Ascending aorta (tissue), 2 donors: Measurements from ENCODE around the gene INO80C. TPM values are rescaled to one million over a fixed set of nuclear protein-coding genes. Genes with fewer than 3 reads are reported as not detected.

Experiments used
- DNase-seq, 2 donors: peaks; one replicate each; pipeline ENCODE4 v3.0.0-alpha.2; 2019; ENCODE audit warnings: low spot score in 2 of 2
- H3K27ac ChIP-seq, 2 donors: fragments of 200-600 bp; sonication (generic); one replicate each; pipeline ENCODE4 v1.5.1; 2016 to 2017; ENCODE audit warnings: mild to moderate bottlenecking in 1 of 2
- H3K27me3 ChIP-seq: fragments of 200-600 bp; sonication (generic); one replicate; pipeline ENCODE4 v1.5.1; 2017
- H3K36me3 ChIP-seq, 2 donors: fragments of 200-600 bp; sonication (generic); one replicate each; pipeline ENCODE4 v1.5.1; 2016
- H3K4me1 ChIP-seq, 2 donors: fragments of 200-600 bp; sonication (generic); one replicate each; pipeline ENCODE4 v1.5.1; 2016 to 2017; ENCODE audit warnings: mild to moderate bottlenecking in 1 of 2
- H3K4me3 ChIP-seq, 2 donors: fragments of 200-600 bp; sonication (generic); one replicate each; pipeline ENCODE4 v1.5.1; 2016 to 2017; ENCODE audit warnings: mild to moderate bottlenecking in 1 of 2
- H3K9me3 ChIP-seq, 2 donors: fragments of 200-600 bp; sonication (generic); one replicate each; pipeline ENCODE4 v1.5.1; 2016
- CTCF ChIP-seq, 3 experiments: fragments of 200-600 bp in 2 of 3; fragments of 450-650 bp in 1 of 3; sonication (generic) in 2 of 3; IDR thresholded peaks; one replicate each; pipeline ENCODE4 v1.5.1; 2016 to 2019; ENCODE audit warnings: antibody characterized with exemption in 3 of 3, mild to moderate bottlenecking in 1 of 3, moderate library complexity in 1 of 3
- intact Hi-C: fragments of 100-400 bp; cut with DNase I; formaldehyde crosslinking; loops from one replicate; pipeline ENCODE4 v1.15.1; 2023
- total RNA-seq: library from RNA; depleted of rRNA; stranded (reverse); fragments of >200 nt; gene quantifications from one replicate; pipeline ENCODE4 v1.1.0, GENCODE V29; 2016

The INO80C gene
- total RNA-seq, 1 donor from 2014 or later, result 11.2 TPM

GRCh38 chr18:35507623-35508022, 9.9 kb upstream of the INO80C start:
- intact Hi-C loops, result no loop called here
- DNase-seq, result no peak

GRCh38 chr18:35507192-35507591, 9.4 kb upstream of the INO80C start:
- H3K4me3 ChIP-seq, result no peak overlapping the region
- TF ChIP-seq CTCF (IDR thresholded peaks at IDR 0.05), result no peak
- H3K36me3 ChIP-seq, result no peaks in the 10 kb centered on the region
- no peaks in the 10 kb centered on the region for H3K4me1 ChIP-seq
- no peaks in the 10 kb centered on the region for H3K9me3 ChIP-seq
- no peak for DNase-seq
- intact Hi-C loops, result no loop called here
- no peaks in the 10 kb centered on the region for H3K27me3 ChIP-seq
- no peak overlapping the region for H3K27ac ChIP-seq

More at GRCh38 chr18:35507623-35508022, 9.9 kb upstream of the INO80C start:
- Histone ChIP-seq H3K36me3 (no peaks in the 10 kb centered on the region), H3K27me3 (no peaks in the 10 kb centered on the region), H3K4me1 (no peaks in the 10 kb centered on the region), H3K27ac (no peak overlapping the region), H3K9me3 (no peaks in the 10 kb centered on the region), H3K4me3 (no peak overlapping the region)
- no peak for TF ChIP-seq CTCF (IDR thresholded peaks at IDR 0.05)

- no peak overlapping the region for H3K27ac ChIP-seq
- no peaks in the 10 kb centered on the region for H3K4me1 ChIP-seq
- no peaks in the 10 kb centered on the region for H3K9me3 ChIP-seq
- no peaks in the 10 kb centered on the region for H3K27me3 ChIP-seq
- H3K4me3 ChIP-seq, result no peak overlapping the region
- H3K36me3 ChIP-seq, result no peaks in the 10 kb centered on the region
- no peak for TF ChIP-seq CTCF (IDR thresholded peaks at IDR 0.05)
- intact Hi-C loops, result no loop called here
- no peak for DNase-seq
Observed at GRCh38 chr18:35506024-35506712, 8.4 kb upstream of the INO80C start.

- Histone ChIP-seq H3K4me1 (no peaks in the 10 kb centered on the region), H3K27me3 (no peaks in the 10 kb centered on the region), H3K9me3 (no peaks in the 10 kb centered on the region), H3K36me3 (no peaks in the 10 kb centered on the region), H3K4me3 (no peak overlapping the region), H3K27ac (no peak overlapping the region)
- intact Hi-C loops, result no loop called here
- no peak for DNase-seq
- TF ChIP-seq CTCF (IDR thresholded peaks at IDR 0.05), result no peak
Observed at GRCh38 chr18:35504996-35505395, 7.2 kb upstream of the INO80C start.

- no peak for TF ChIP-seq CTCF (IDR thresholded peaks at IDR 0.05)
- Histone ChIP-seq H3K27me3 (no peaks in the 10 kb centered on the region), H3K36me3 (no peaks in the 10 kb centered on the region), H3K4me1 (peaks cover 0 to 3% of the 10 kb centered on the region in 2 donors), H3K4me3 (no peak overlapping the region), H3K27ac (no peak overlapping the region), H3K9me3 (no peaks in the 10 kb centered on the region)
- DNase-seq, result no peak
- intact Hi-C loops, result no loop called here
Observed at GRCh38 chr18:35502052-35502451, 4.3 kb upstream of the INO80C start.

GRCh38 chr18:35501369-35501768, 3.6 kb upstream of the INO80C start:
- Histone ChIP-seq H3K9me3 (no peaks in the 10 kb centered on the region), H3K27me3 (no peaks in the 10 kb centered on the region), H3K36me3 (no peaks in the 10 kb centered on the region), H3K4me3 (no peak overlapping the region), H3K4me1 (peaks cover 0 to 9% of the 10 kb centered on the region in 2 donors), H3K27ac (no peak overlapping the region)
- no peak for TF ChIP-seq CTCF (IDR thresholded peaks at IDR 0.05)
- intact Hi-C loops, result no loop called here
- DNase-seq, result no peak
